Panc1 (cell line): ENCODE data around the gene PPIL6. TPM values are rescaled to one million over a fixed set of nuclear protein-coding genes. Genes with fewer than 3 reads are reported as not detected.

Source experiments
- ATAC-seq: fragments of 200-7000 bp; cut with Tn5 transposase; 2 replicates; pipeline ENCODE4 v1.9.1; 2020; ENCODE audit warnings: mild to moderate bottlenecking, moderate library complexity
- BruUV-seq: library from RNA; stranded (reverse); fragments of 400-500 nt; replicated peaks from 2 replicates; lab custom pipeline; 2021; lab: Mats Ljungman, UMichigan
- CTCF ChIA-PET: fragments of 300-600 bp; sonication (Branson Sonifier 250); formaldehyde crosslinking; loops from one replicate; lab custom pipeline; 2022; ENCODE audit warnings: antibody characterized with exemption; lab: Charles Lee
- POLR2A ChIA-PET: fragments of 300-600 bp; sonication (Branson Sonifier 250); formaldehyde crosslinking; loops from one replicate; lab custom pipeline; 2022; ENCODE audit warnings: antibody characterized with exemption; lab: Charles Lee
- DNase-seq: peaks from one replicate; pipeline ENCODE4 v3.0.0-alpha.2; 2010; ENCODE audit warnings: low read depth, low spot score
- H3K27ac ChIP-seq: 2 replicates; pipeline ENCODE4 v1.5.1; 2011; ENCODE audit warnings: mild to moderate bottlenecking, low read length, inconsistent platforms
- H3K27me3 ChIP-seq: fragments of 200-500 bp; sonication (Bioruptor generic); 2 replicates; pipeline ENCODE4 v1.6.0; 2014; ENCODE audit warnings: low read length, inconsistent platforms; ENCODE audit not compliant: control insufficient read depth, insufficient read depth
- H3K36me3 ChIP-seq: fragments of 200-500 bp; sonication (Bioruptor generic); 2 replicates; pipeline ENCODE4 v1.5.1; 2014; ENCODE audit warnings: inconsistent platforms, mild to moderate bottlenecking, low read length, moderate library complexity; ENCODE audit not compliant: control insufficient read depth, insufficient read depth
- H3K4me1 ChIP-seq: 2 replicates; pipeline ENCODE4 v1.5.1; 2011; ENCODE audit warnings: inconsistent platforms, mild to moderate bottlenecking, low read length, moderate library complexity; ENCODE audit not compliant: control insufficient read depth, insufficient read depth
- H3K4me3 ChIP-seq, 2 experiments: 2 replicates each; pipeline ENCODE4 v1.5.1; 2011 to 2012; ENCODE audit warnings: low read depth in 2 of 2, low read length in 2 of 2, mild to moderate bottlenecking in 2 of 2, inconsistent platforms in 1 of 2, moderate library complexity in 1 of 2
- H3K9me3 ChIP-seq: fragments of 200-500 bp; sonication (Bioruptor generic); 2 replicates; pipeline ENCODE4 v1.5.1; 2014; ENCODE audit warnings: low read depth, mild to moderate bottlenecking, inconsistent platforms, low read length, moderate library complexity; ENCODE audit not compliant: control insufficient read depth, insufficient read depth
- POLR2AphosphoS5 ChIP-seq: IDR thresholded peaks from 2 replicates; pipeline ENCODE4 v1.6.1; 2012; ENCODE audit warnings: mild to moderate bottlenecking, low read depth, low read length, moderate library complexity
- TCF7L2 ChIP-seq: IDR thresholded peaks from 2 replicates; pipeline ENCODE4 v1.6.1; 2011; ENCODE audit warnings: mild to moderate bottlenecking, low read depth, low read length, inconsistent platforms
- in situ Hi-C: cut with HindIII; loops from 2 replicates; pipeline ENCODE4 v1.10.0; 2016; ENCODE audit warnings: low sequenced_read_pairs, low pct_unique_long_range_greater_than_20kb
- intact Hi-C: fragments of 100-400 bp; cut with micrococcal nuclease; formaldehyde crosslinking; loops from one replicate; pipeline ENCODE4 v1.10.0; 2022; ENCODE audit not compliant: unreplicated experiment
- total RNA-seq: library from RNA; stranded (reverse); gene quantifications from one replicate; pipeline ENCODE4 v1.2.1, GENCODE V29; 2021; ENCODE audit not compliant: unreplicated experiment
- TF ChIP-seq, protein P1 (sequence below): fragments of 450-650 bp; IDR thresholded peaks from 2 replicates; pipeline ENCODE4 v1.5.1; 2017; ENCODE audit warnings: mild to moderate bottlenecking
- TF ChIP-seq, protein P2 (sequence below), 2 experiments: IDR thresholded peaks; 2 replicates each; pipeline ENCODE4 v1.6.1; 2011 to 2012; ENCODE audit warnings: low read depth in 2 of 2, control low read depth in 1 of 2, low read length in 1 of 2, mild to moderate bottlenecking in 1 of 2, moderate library complexity in 1 of 2; ENCODE audit not compliant: insufficient read depth in 1 of 2

PPIL6 gene
- total RNA-seq, 1 experiment from 2014 or later, result 2.2 TPM

- TF ChIP-seq TCF7L2 (no peak), POLR2AphosphoS5 (no peak)
- TF ChIP-seq, protein P1, sequence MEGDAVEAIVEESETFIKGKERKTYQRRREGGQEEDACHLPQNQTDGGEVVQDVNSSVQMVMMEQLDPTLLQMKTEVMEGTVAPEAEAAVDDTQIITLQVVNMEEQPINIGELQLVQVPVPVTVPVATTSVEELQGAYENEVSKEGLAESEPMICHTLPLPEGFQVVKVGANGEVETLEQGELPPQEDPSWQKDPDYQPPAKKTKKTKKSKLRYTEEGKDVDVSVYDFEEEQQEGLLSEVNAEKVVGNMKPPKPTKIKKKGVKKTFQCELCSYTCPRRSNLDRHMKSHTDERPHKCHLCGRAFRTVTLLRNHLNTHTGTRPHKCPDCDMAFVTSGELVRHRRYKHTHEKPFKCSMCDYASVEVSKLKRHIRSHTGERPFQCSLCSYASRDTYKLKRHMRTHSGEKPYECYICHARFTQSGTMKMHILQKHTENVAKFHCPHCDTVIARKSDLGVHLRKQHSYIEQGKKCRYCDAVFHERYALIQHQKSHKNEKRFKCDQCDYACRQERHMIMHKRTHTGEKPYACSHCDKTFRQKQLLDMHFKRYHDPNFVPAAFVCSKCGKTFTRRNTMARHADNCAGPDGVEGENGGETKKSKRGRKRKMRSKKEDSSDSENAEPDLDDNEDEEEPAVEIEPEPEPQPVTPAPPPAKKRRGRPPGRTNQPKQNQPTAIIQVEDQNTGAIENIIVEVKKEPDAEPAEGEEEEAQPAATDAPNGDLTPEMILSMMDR, result no peak
- TF ChIP-seq, protein P2, sequence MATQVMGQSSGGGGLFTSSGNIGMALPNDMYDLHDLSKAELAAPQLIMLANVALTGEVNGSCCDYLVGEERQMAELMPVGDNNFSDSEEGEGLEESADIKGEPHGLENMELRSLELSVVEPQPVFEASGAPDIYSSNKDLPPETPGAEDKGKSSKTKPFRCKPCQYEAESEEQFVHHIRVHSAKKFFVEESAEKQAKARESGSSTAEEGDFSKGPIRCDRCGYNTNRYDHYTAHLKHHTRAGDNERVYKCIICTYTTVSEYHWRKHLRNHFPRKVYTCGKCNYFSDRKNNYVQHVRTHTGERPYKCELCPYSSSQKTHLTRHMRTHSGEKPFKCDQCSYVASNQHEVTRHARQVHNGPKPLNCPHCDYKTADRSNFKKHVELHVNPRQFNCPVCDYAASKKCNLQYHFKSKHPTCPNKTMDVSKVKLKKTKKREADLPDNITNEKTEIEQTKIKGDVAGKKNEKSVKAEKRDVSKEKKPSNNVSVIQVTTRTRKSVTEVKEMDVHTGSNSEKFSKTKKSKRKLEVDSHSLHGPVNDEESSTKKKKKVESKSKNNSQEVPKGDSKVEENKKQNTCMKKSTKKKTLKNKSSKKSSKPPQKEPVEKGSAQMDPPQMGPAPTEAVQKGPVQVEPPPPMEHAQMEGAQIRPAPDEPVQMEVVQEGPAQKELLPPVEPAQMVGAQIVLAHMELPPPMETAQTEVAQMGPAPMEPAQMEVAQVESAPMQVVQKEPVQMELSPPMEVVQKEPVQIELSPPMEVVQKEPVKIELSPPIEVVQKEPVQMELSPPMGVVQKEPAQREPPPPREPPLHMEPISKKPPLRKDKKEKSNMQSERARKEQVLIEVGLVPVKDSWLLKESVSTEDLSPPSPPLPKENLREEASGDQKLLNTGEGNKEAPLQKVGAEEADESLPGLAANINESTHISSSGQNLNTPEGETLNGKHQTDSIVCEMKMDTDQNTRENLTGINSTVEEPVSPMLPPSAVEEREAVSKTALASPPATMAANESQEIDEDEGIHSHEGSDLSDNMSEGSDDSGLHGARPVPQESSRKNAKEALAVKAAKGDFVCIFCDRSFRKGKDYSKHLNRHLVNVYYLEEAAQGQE (IDR thresholded peaks at IDR 0.05; ENCODE audit: insufficient read depth in 1 of 2, low read depth in 2 of 2, low read length in 1 of 2), result no peak
- in situ Hi-C loops, result no loop called here
- POLR2A ChIA-PET, result interaction anchor here (0.5 kb wide), 1 partner anchor 29 kb away, joined by 8 read pairs; no protein-coding TSS in a partner anchor
- CTCF ChIA-PET, result no interaction called here
- Histone ChIP-seq H3K27me3 (no peaks in the 10 kb centered on the region), H3K4me3 (no peak overlapping the region), H3K4me1 (peaks cover 6% of the 10 kb centered on the region), H3K9me3 (no peaks in the 10 kb centered on the region), H3K36me3 (no peaks in the 10 kb centered on the region), H3K27ac (no peak overlapping the region)
- ATAC-seq (no peak), DNase-seq (no peak)
- intact Hi-C loops, result no loop called here
- BruUV-seq, result no TSS peak
Measured at GRCh38 chr6:109450801-109451200, 10.4 kb upstream of the PPIL6 start.

DNA sequence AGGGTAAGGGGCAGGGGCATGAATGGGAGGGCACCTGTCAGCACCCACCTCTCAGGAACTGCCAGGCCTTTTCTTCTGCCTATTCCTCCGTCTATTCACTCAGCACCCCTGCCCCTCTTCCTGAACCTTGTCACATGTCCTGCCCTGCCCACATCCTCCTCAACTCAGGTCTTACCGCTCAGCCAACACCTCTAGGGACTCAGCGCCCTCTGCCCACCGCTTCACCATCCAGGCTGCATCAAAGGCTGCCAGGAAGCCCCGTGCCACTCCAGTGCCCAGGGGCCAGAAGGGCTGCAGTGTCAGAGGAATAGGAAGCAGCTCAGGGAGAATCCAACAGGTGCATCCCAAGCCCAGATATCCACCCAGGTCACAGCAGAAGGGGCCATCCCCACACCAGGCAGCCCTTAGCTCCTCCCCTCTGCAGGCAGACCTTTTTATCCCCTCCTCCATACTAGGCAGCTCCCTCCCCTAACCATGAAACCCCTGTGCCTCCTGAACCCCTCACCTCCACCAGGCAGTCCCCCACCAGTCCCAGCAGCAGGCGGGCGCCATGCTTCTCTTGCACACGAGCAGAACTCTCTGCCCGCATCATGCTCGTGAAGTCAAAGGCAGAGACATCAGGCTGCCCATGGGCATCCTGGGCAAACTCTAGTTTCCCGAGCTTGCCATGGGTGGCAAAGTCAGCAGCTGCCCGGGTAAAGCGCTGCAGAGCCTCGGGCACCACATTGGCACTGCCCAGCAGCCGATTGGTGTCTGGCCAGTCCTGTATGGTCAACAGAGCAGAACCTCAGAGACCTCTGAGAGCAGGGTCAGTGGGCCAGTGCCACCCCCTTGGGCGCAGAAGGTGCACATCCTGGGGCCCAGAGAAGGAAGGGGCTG, 9.6 kb upstream of the PPIL6 start:
- BruUV-seq, result no TSS peak
- Histone ChIP-seq H3K27me3 (no peaks in the 10 kb centered on the region), H3K4me3 (no peak overlapping the region), H3K27ac (no peak overlapping the region), H3K4me1 (peaks cover 6% of the 10 kb centered on the region), H3K36me3 (no peaks in the 10 kb centered on the region), H3K9me3 (no peaks in the 10 kb centered on the region)
- no peak for ATAC-seq
- DNase-seq, result no peak
- POLR2A ChIA-PET, result interaction anchor here (0.5 kb wide), 1 partner anchor 30 kb away, joined by 8 read pairs; no protein-coding TSS in a partner anchor
- TF ChIP-seq, protein P1, result no peak
- TF ChIP-seq, protein P2 (IDR thresholded peaks at IDR 0.05; ENCODE audit: insufficient read depth in 1 of 2, low read depth in 2 of 2, low read length in 1 of 2), result no peak
- no peak for TF ChIP-seq TCF7L2
- intact Hi-C loops, result no loop called here
- CTCF ChIA-PET, result no interaction called here
- in situ Hi-C loops, result no loop called here
